ENCODE results near the gene CMTM8. TPM values are rescaled to one million over a fixed set of nuclear protein-coding genes. Genes with fewer than 3 reads are reported as not detected.

The CMTM8 gene
- polyA plus RNA-seq, 2 of the 4 experiments (the other 2 are of a cell fraction) = 8.4 to 15.6 TPM

- DNase-seq (ENCODE audit: low read depth in 1 of 2, low spot score in 1 of 2) (no peak), FAIRE-seq (no peak), ATAC-seq (no peak)
- no peak overlapping the region for H3K4me3 ChIP-seq
- H3K4me2 ChIP-seq = no peak overlapping the region
- WGBS (ENCODE audit: missing lambda C conversion rate) = 81% methylated on average over 6 of the region's 6 CpGs
- H3K27ac ChIP-seq = no peak overlapping the region
- TF ChIP-seq ESRRA (IDR thresholded peaks at IDR 0.05; ENCODE audit: borderline replicate concordance, low read length) (no peak), RAD21 (conservative IDR thresholded peaks at IDR 0.05 in 1 of 2, IDR thresholded peaks at IDR 0.05 in 1 of 2) (no peak), KDM1A (IDR thresholded peaks at IDR 0.05; ENCODE audit: low read depth) (no peak), EHF (CRISPR knock-in tag; IDR thresholded peaks at IDR 0.05) (no peak), CHD4 (IDR thresholded peaks at IDR 0.05; ENCODE audit: borderline replicate concordance) (no peak)
- CTCF ChIA-PET = interaction anchor here (0.7 kb wide), 1 partner anchor 29 kb away, joined by 3 read pairs; no protein-coding TSS in a partner anchor
- no peaks in the 10 kb centered on the region for H3K9me3 ChIP-seq
- H3K4me1 ChIP-seq = no peaks in the 10 kb centered on the region; the same call in 2 of the 3 replicates
- POLR2A ChIA-PET = interaction anchor here (0.7 kb wide), 1 partner anchor 46 kb away, joined by 6 read pairs; no protein-coding TSS in a partner anchor
Measured at GRCh38 chr3:32284443-32285212, 46.1 kb downstream of the CMTM8 start.

- TF ChIP-seq NR3C1 (IDR thresholded peaks at IDR 0.05) (no peak), TP53 (CRISPR knock-in tag; IDR thresholded peaks at IDR 0.05) (no peak)
- H3K4me2 ChIP-seq = no peak overlapping the region
- H3K4me1 ChIP-seq = no peaks in the 10 kb centered on the region
- DNase-seq (ENCODE audit: low read depth in 1 of 2, low spot score in 1 of 2) (no peak), ATAC-seq (no peak), FAIRE-seq (no peak)
- POLR2A ChIA-PET = no interaction called here
- CTCF ChIA-PET = interaction anchor here (0.5 to 7.8 kb wide), 5 partner anchors 9 to 766 kb away, joined by 3 to 40 read pairs (median 5); no protein-coding TSS in a partner anchor
- no peak overlapping the region for H3K4me3 ChIP-seq
- no peaks in the 10 kb centered on the region for H3K9me3 ChIP-seq
- no peak overlapping the region for H3K27ac ChIP-seq
- WGBS (ENCODE audit: missing lambda C conversion rate) = 93% methylated on average over 8 of the region's 8 CpGs
Measured at GRCh38 chr3:32285891-32286290, 47.4 kb downstream of the CMTM8 start.

GRCh38 chr3:32288819-32289218 lies 50.3 kb downstream of the CMTM8 start:
- CTCF ChIA-PET = interaction anchor here (0.6 to 7.8 kb wide), 3 partner anchors 112 to 344 kb away, joined by 3 to 40 read pairs (median 4); no protein-coding TSS in a partner anchor
- DNase-seq (ENCODE audit: low read depth in 1 of 2, low spot score in 1 of 2) (no peak), FAIRE-seq (no peak)

More at GRCh38 chr3:32288819-32289218, 50.3 kb downstream of the CMTM8 start:
- Histone ChIP-seq H3K9me3 (no peaks in the 10 kb centered on the region), H3K4me2 (no peak overlapping the region), H3K4me3 (no peak overlapping the region), H3K4me1 (peaks cover 5% of the 10 kb centered on the region; the same call in 1 of the 3 replicates), H3K27ac (no peak overlapping the region)
- no peak for ATAC-seq
- POLR2A ChIA-PET = no interaction called here
- TF ChIP-seq CBX8 (IDR thresholded peaks at IDR 0.05) (no peak), USF2 (IDR thresholded peaks at IDR 0.05) (no peak), MAZ (IDR thresholded peaks at IDR 0.05; ENCODE audit: borderline replicate concordance, low read depth, low read length) (no peak), MAFK (IDR thresholded peaks at IDR 0.05; ENCODE audit: partially characterized antibody) (no peak), HES2 (IDR thresholded peaks at IDR 0.05) (no peak), FOXS1 (CRISPR knock-in tag; IDR thresholded peaks at IDR 0.05) (no peak), HOXB13 (CRISPR knock-in tag; IDR thresholded peaks at IDR 0.05; ENCODE audit: low read depth) (no peak), EP300 (IDR thresholded peaks at IDR 0.05) (no peak), REST (IDR thresholded peaks at IDR 0.05) (no peak), CHD4 (IDR thresholded peaks at IDR 0.05; ENCODE audit: borderline replicate concordance) (no peak), SMC3 (IDR thresholded peaks at IDR 0.05) (no peak), KDM1A (IDR thresholded peaks at IDR 0.05; ENCODE audit: low read depth) (no peak), MYC (IDR thresholded peaks at IDR 0.05; ENCODE audit: borderline replicate concordance, low read length) (no peak), RAD21 (conservative IDR thresholded peaks at IDR 0.05 in 1 of 2, IDR thresholded peaks at IDR 0.05 in 1 of 2) (no peak), E2F6 (IDR thresholded peaks at IDR 0.05; ENCODE audit: borderline replicate concordance, low read depth) (no peak)
- 61% methylated on average over 5 of the region's 5 CpGs for WGBS (ENCODE audit: missing lambda C conversion rate)

Data from A549 (cell line).